BJ (cell line): ENCODE measurements around the gene PRR36. TPM values are rescaled to one million over a fixed set of nuclear protein-coding genes. Genes with fewer than 3 reads are reported as not detected.

Experiments used
- CTCF ChIA-PET: fragments of 350-600 bp; formaldehyde crosslinking; extraction: SDS; loops from one replicate; lab custom pipeline; 2021; ENCODE audit warnings: antibody characterized with exemption, inconsistent platforms; lab: Yijun Ruan, JAX
- POLR2A ChIA-PET: fragments of 300-600 bp; sonication (Branson Sonifier 250); formaldehyde crosslinking; extraction: SDS; loops from one replicate; lab custom pipeline; 2021; ENCODE audit warnings: antibody characterized with exemption; lab: Charles Lee
- DNase-seq: peaks from one replicate; pipeline ENCODE4 v3.0.0-alpha.2; 2011; ENCODE audit warnings: low read depth
- H3K27me3 ChIP-seq: 2 replicates; pipeline ENCODE4 v1.6.0; 2011; ENCODE audit warnings: low read length; ENCODE audit not compliant: control insufficient read depth, insufficient read depth
- H3K36me3 ChIP-seq: 2 replicates; pipeline ENCODE4 v1.5.1; 2011; ENCODE audit warnings: low read length; ENCODE audit not compliant: control insufficient read depth, insufficient read depth
- H3K4me3 ChIP-seq: 2 replicates; pipeline ENCODE4 v1.5.1; 2011; ENCODE audit warnings: low read depth, mild to moderate bottlenecking, control low read depth, low read length
- polyA plus RNA-seq: library from polyadenylated mRNA; depleted of rRNA; stranded (reverse); fragments of >200 nt; gene quantifications from 2 replicates; pipeline ENCODE4 v1.2.3, GENCODE V29; 2011
- TF ChIP-seq, protein P1 (sequence below): IDR thresholded peaks from 2 replicates; pipeline ENCODE4 v1.5.1; 2011; ENCODE audit warnings: low read depth, mild to moderate bottlenecking, control low read depth, inconsistent platforms, low read length, moderate library complexity; ENCODE audit not compliant: insufficient read depth

Gene PRR36
- polyA plus RNA-seq, 1 experiment, result not detected

DNA sequence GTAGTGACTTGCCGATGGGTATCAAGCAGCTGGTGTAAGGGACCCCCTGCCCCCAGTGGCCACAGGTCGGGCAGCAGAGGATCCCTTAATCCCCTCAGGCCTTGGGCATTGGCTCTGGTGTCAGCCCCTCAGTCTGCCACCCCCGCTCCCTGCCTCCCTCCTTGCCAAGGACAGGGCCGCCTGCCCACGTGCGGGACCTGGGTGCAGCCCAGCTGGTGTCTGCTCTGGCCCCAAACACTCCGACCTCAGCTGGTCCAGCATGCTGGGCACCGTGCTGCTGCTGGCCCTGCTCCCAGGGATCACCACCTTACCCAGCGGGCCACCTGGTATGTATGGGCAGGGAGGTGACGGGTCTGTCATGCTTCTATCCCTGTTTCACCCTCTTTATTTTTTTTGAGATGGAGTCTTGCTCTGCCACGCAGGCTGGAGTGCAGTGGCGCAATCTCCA, 40.4 kb upstream of the PRR36 start, which contains the start of gene TGFBR3L:
Gene TGFBR3L, plus strand, starts transcription at position 233 of the 448 bp plus-strand sequence.
- peaks cover 12% of the 10 kb centered on the region for H3K36me3 ChIP-seq
- no peaks in the 10 kb centered on the region for H3K27me3 ChIP-seq
- H3K4me3 ChIP-seq, result peak within 1 kb of the TSS; percentile 49
- CTCF ChIA-PET, result no interaction called here
- no peak for DNase-seq
- POLR2A ChIA-PET, result no interaction called here
- TF ChIP-seq, protein P1, sequence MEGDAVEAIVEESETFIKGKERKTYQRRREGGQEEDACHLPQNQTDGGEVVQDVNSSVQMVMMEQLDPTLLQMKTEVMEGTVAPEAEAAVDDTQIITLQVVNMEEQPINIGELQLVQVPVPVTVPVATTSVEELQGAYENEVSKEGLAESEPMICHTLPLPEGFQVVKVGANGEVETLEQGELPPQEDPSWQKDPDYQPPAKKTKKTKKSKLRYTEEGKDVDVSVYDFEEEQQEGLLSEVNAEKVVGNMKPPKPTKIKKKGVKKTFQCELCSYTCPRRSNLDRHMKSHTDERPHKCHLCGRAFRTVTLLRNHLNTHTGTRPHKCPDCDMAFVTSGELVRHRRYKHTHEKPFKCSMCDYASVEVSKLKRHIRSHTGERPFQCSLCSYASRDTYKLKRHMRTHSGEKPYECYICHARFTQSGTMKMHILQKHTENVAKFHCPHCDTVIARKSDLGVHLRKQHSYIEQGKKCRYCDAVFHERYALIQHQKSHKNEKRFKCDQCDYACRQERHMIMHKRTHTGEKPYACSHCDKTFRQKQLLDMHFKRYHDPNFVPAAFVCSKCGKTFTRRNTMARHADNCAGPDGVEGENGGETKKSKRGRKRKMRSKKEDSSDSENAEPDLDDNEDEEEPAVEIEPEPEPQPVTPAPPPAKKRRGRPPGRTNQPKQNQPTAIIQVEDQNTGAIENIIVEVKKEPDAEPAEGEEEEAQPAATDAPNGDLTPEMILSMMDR, result no peak

DNA sequence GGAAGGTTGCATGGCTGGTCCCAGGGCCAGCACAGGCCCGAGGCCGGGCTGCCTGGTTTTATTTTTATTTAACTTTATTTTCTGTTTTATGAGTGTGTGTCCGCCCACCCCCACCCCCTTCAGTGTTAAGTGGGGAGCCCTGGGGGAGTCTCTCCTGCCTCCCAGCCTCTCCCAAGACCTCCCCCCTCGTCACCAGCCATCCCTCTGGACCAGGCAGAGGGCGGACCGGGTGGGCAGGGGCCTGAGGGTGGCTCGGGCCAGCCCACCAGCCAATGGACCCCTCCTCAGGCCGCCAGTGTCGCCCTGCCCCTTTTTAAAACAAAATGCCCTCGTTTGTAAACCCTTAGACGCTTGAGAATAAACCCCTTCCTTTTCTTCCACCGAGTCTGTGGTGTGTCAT, 39.9 kb upstream of the PRR36 start:
- H3K27me3 ChIP-seq, result no peaks in the 10 kb centered on the region
- POLR2A ChIA-PET, result no interaction called here
- CTCF ChIA-PET, result no interaction called here
- H3K4me3 ChIP-seq, result no peak overlapping the region
- TF ChIP-seq, protein P1, result no peak
- H3K36me3 ChIP-seq, result peaks cover 13% of the 10 kb centered on the region
- no peak for DNase-seq

DNA sequence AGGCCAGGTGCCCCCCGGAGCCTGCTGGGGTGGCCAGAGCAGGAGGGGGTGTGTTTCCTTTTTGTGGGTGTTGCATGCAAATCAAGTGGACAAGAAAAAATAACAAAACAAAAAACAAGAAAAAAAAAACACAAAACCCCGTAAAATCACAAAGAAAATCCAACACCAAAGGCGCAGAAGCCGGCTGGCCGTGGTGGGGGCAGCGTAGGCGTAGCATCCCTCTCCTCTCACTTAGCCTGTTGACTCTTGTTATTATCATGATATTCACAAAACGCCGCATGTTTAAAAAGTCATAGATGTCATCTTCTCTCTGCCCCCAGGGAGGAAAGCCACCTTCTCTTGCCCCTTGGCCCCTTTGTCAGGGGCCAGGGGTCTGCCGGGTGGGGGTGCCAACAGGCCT, 39.5 kb upstream of the PRR36 start:
- H3K27me3 ChIP-seq, result no peaks in the 10 kb centered on the region
- ChIA-PET CTCF (interaction anchor here (0.7 kb wide), 1 partner anchor 112 kb away, joined by 3 read pairs; no protein-coding TSS in a partner anchor), POLR2A (no interaction called here)
- no peak for DNase-seq
- H3K4me3 ChIP-seq, result no peak overlapping the region
- TF ChIP-seq, protein P1, result no peak
- peaks cover 13% of the 10 kb centered on the region for H3K36me3 ChIP-seq

DNA sequence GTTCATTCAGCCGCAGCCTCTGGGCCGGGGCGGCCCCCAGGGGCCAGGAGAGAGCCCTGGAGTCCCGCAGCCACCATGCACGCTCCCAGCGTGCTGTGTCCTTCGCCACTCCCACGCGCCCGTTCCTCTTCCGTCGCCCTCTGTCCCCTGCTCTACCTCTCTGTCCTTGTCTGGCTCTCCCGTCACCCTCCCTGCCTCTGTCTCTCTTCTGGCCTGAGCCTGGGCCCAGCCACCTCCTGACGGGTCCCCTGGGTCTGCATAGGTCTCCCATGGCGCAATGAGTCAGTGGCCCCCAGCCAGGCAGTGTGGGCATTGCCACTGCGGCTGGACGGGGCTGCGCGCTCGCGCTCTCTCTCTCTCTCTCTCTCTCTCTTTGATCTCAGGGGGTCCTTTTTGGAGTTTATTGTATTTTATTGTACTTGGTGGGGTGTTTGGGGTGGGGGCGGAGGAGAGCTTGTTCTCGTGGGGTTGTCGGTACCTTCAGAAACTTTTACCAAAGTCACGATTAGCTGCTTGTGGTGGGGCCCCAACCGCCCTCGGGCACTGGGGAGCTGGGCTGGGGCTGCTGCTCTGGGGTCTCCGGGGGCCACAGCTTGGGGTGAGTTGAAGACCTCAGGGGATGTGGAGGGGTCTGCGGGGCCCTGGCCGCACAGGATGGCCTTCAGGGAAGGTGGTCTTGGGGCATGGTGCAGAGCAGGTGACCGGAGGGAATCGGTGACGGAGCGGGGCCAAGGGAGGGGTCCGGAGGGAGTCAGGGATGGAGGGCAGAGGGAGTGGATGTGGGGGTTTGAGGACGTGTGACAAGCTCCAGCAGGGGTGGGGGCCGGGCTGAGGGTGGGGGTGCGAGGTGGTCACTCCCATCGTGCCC, 38.7 kb upstream of the PRR36 start:
- H3K36me3 ChIP-seq, result peaks cover 15% of the 10 kb centered on the region
- TF ChIP-seq, protein P1, result no peak
- H3K27me3 ChIP-seq, result no peaks in the 10 kb centered on the region
- DNase-seq, result no peak
- H3K4me3 ChIP-seq, result no peak overlapping the region
- ChIA-PET POLR2A (no interaction called here), CTCF (interaction anchor here (0.7 to 1.0 kb wide), 2 partner anchors 9 to 113 kb away, joined by 3 to 4 read pairs; partner anchors contain the start of gene MAP2K7)

DNA sequence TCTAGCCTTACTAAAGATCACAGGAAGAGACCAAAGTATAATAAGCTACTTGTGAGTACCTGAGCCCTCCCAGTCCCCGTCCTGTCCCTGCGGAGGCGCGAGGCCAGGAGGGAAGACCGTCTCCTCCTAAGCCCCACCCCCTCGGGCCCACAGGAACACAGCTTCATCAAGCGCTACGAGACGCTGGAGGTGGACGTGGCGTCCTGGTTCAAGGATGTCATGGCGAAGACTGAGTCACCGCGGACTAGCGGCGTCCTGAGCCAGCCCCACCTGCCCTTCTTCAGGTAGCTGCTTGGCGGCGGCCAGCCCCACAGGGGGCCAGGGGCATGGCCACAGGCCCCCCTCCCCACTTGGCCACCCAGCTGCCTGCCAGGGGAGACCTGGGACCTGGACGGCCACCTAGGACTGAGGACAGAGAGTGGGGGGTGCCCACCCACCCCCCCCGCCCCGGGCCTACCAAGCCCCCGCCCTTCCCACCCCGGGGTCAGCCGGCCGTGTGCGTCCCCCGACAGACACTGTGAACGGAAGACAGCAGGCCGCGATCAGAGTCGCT, 38.0 kb upstream of the PRR36 start:
- POLR2A ChIA-PET, result no interaction called here

More for the DNA sequence above, 38.0 kb upstream of the PRR36 start:
- no peak for DNase-seq
- Histone ChIP-seq H3K4me3 (no peak overlapping the region), H3K27me3 (no peaks in the 10 kb centered on the region), H3K36me3 (peaks cover 15% of the 10 kb centered on the region)
- TF ChIP-seq, protein P1, result no peak
- CTCF ChIA-PET, result interaction anchor here (1.0 kb wide), 2 partner anchors 9 to 231 kb away, joined by 3 to 4 read pairs; partner anchors contain the start of genes MAP2K7 and TRAPPC5
